Measurements from ENCODE around the gene PLD4. TPM values are rescaled to one million over a fixed set of nuclear protein-coding genes. Genes with fewer than 3 reads are reported as not detected.

PLD4 gene
- total and polyA plus RNA-seq, 2 of the 8 experiments (the other 6 are each of a cell fraction or from before 2014, with no cell fraction given) = 0.05 TPM; not detected in 1

GRCh38 chr14:104877806-104878550, 46.7 kb upstream of the PLD4 start (continued):
- TF ChIP-seq MAX (IDR thresholded peaks at IDR 0.05) = no peak
- no peak for TF ChIP-seq KDM4A (IDR thresholded peaks at IDR 0.05; ENCODE audit: low read depth, low read length, severe bottlenecking)
- no peak for TF ChIP-seq SAP30 (IDR thresholded peaks at IDR 0.05; ENCODE audit: insufficient read depth, insufficient replicate concordance, low read length)
- TF ChIP-seq CEBPB (IDR thresholded peaks at IDR 0.05; ENCODE audit: low read depth, low read length) = no peak
- TF ChIP-seq MAFK (IDR thresholded peaks at IDR 0.05; ENCODE audit: low read depth, low read length) = no peak
- TF ChIP-seq CHD1 (IDR thresholded peaks at IDR 0.05; ENCODE audit: low read depth, low read length) = no peak

Data from H1 (cell line).